Tibial nerve (tissue), 3 donors: ENCODE data around the gene TNFRSF18.
"Not testable (repeated sequence)": the region's sequence is repeated elsewhere in the genome, so short reads cannot be mapped to it uniquely, and the experiment has no call there.

Experiments used
- POLR2A ChIP-seq, 2 donors: fragments of 450-650 bp; IDR thresholded peaks; one replicate each; pipeline ENCODE4 v1.6.1; 2017; ENCODE audit warnings: antibody characterized with exemption in 2 of 2, mild to moderate bottlenecking in 2 of 2, moderate library complexity in 2 of 2
- TF ChIP-seq, protein P1 (sequence below), 5 experiments: fragments of 200-600 bp in 3 of 5; fragments of 450-650 bp in 2 of 5; sonication (generic) in 3 of 5; IDR thresholded peaks; one replicate each; pipeline ENCODE4 v1.5.1; 2016 to 2019; ENCODE audit warnings: antibody characterized with exemption in 5 of 5, mild to moderate bottlenecking in 3 of 5, moderate library complexity in 2 of 5

DNA sequence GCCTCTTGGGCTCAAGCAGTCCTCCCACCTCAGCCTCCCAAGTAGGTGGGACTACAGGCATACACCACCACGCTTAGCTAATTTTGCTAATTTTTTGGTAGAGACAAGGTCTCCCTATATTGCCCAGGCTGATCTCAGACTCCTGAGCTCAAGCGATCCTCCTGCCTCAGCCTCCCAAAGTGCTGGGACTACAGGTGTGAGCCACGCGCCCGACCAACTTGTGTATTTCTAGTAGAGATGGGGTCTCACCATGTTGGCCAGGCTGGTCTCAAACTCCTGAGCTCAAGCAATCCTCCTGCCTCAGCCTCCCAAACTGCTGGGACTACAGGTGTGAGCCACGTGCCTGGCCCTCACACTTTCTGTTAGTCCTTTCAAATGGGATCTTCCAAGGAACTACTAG, 10.7 kb downstream of the TNFRSF18 start:
- TF ChIP-seq, protein P1, sequence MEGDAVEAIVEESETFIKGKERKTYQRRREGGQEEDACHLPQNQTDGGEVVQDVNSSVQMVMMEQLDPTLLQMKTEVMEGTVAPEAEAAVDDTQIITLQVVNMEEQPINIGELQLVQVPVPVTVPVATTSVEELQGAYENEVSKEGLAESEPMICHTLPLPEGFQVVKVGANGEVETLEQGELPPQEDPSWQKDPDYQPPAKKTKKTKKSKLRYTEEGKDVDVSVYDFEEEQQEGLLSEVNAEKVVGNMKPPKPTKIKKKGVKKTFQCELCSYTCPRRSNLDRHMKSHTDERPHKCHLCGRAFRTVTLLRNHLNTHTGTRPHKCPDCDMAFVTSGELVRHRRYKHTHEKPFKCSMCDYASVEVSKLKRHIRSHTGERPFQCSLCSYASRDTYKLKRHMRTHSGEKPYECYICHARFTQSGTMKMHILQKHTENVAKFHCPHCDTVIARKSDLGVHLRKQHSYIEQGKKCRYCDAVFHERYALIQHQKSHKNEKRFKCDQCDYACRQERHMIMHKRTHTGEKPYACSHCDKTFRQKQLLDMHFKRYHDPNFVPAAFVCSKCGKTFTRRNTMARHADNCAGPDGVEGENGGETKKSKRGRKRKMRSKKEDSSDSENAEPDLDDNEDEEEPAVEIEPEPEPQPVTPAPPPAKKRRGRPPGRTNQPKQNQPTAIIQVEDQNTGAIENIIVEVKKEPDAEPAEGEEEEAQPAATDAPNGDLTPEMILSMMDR (IDR thresholded peaks at IDR 0.05): not testable (repeated sequence)
- TF ChIP-seq POLR2A (IDR thresholded peaks at IDR 0.05): not testable (repeated sequence)
